T-helper 2 cell treated with Interferon-gamma antibody and Interleukin-4, amounts not matched to agents 100 ng/mL and 5 ng/mL, for 36 hours (primary cell): Measurements from ENCODE around the gene TMTC1. TPM values are rescaled to one million over a fixed set of nuclear protein-coding genes. Genes with fewer than 3 reads are reported as not detected.

Experiments used
- intact Hi-C: fragments of 100-400 bp; cut with micrococcal nuclease; formaldehyde crosslinking; loops from one replicate; pipeline ENCODE4 v1.15.1; 2023
- total RNA-seq: library from RNA; stranded (reverse); gene quantifications from 2 replicates; pipeline ENCODE4 v1.2.3, GENCODE V29; 2022

The TMTC1 gene
- total RNA-seq, 1 donor from 2014 or later = 0.39 TPM

- intact Hi-C loops = no loop called here
Measured at GRCh38 chr12:29544428-29545101, 239.2 kb downstream of the TMTC1 start.

DNA sequence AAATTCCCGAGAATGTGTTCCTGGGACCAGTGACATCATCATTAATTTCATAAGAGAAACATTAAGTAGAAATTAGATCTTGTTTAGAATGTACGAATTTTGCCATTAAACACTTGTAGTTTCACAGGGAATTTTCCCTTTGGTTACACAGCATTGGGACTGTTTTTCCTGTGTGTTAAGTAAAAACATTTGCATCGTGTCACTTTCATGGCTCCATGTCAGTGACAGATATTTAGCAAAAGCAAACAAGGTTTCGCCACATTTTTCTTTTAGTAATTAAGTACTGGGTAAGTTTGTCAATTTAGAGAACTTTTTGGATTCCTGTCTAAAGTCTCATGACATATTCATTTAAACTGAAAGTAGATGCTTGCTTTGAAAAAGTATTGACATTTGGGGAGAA is 240.7 kb downstream of the TMTC1 start:
- intact Hi-C loops = no loop called here

- intact Hi-C loops = no loop called here
Measured at GRCh38 chr12:29537298-29537697, 246.4 kb downstream of the TMTC1 start.

DNA sequence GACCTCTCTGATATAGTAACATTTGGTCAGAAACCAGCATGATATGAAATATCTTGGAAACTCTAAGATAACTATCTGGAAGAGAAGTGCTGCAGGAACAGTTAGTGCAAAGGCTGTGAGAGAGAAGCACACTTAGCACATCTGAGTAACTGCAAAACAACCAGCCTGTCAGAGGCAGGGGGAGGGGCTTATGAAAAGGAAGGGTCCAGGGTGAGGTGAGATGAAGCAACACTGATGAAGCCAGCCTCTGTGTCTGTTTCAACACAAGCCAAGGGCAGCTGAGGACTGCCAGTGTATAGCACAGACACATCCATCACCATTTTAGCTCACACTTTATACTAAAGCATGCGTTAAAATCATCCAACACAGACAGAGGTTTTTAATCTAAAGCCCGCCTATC is 248.8 kb downstream of the TMTC1 start:
- intact Hi-C loops = no loop called here

DNA sequence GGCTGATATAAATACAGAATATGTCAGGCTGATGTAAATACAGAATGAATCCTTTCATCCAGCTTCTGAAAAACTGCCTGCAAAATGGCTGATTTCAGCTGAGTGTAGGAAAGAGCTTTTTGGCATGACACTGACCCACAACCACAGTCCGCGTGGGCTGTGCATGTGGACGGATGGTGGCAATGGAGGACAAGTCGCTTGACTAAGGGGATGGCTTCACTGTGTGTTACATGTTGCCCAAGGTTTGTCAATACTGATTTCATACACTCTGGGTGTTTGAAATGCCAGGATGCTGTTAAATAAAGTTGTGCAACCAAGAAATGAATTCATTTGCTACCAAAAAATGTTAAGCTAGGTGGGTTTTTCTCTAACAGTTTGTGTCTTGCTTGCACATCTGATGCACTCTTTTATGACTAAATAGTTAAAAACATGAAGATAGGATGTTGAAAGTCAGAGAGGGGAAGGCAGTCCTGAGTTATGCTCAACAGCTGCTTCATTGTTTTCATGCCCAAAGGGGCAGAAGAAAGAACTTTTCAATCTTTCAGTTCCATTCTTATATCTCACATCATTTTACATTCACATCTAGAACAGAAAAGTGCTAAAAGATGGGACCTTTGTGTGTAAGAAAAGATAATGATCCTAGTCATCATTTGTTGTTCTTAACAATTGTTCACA is 249.8 kb downstream of the TMTC1 start:
- intact Hi-C loops = no loop called here

- intact Hi-C loops = no loop called here
Measured at GRCh38 chr12:29531471-29531870, 252.3 kb downstream of the TMTC1 start.

- intact Hi-C loops = no loop called here
Measured at GRCh38 chr12:29530436-29530835, 253.3 kb downstream of the TMTC1 start.

DNA sequence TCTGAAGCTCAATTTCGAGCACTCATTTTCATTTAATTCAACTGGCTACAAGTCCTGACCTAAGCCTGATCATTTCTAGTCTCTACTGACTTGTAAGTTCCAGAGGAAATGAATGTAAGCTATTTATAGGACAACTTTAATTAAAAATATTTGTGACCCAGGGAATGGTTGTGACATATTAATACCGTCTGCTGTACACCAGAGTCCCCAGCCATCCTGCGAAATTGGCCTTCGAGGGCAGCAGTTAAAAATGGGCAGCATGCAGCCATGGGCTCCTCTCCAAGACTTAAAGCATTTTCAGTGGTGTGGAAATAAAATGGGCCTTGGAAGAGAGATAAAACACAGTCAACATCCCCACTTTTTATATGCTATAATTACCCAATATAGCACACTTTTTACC is 255.6 kb downstream of the TMTC1 start:
- intact Hi-C loops = no loop called here

DNA sequence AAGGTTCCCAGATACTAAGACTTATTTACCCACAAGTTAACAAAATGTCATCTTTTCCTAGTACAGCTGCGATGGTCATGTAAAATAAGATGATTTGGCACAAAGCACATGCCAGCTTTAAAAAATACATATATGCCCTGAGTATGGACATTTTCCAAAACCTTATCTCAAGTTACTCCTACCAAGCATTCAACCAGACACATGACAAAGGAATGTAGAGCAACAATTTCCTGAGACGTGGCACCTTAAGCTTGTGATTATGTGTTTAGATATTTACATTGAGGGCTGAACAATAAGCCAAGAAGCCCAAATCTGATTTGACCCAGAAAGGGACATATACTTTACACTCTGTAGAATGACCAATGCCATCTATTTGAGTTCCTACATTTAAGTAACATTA is 261.8 kb downstream of the TMTC1 start:
- intact Hi-C loops = no loop called here

DNA sequence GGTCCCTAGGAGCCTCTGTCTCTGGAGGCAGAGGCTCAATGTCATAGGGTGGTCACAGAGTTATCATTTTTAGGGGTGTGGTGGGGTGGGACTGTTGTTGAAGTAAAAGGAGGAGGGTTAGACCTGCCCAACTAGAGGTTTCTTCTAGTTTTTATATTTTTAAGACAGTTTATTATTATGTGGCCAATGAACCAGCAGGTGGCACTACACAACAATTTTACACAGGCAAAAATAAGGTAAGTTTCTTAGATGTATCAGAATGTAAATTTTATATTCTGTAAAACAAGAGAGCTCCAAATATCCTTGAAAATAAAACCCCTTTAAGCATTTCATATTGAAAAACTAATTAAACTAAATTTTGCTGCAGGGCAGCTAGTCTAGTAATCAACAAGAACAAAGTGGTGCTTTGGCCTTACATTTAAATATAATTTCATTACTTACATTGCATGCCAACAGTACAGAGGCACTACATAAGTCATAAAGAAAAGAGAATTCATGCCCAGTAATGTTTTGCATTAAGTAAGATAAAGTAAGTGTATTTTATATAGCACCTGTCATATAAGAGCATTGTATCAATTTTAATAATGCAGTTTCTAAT is 264.1 kb downstream of the TMTC1 start:
- intact Hi-C loops = loop anchor here (1.0 kb wide), 2 partner anchors 1288 to 1325 kb away; no protein-coding TSS in a partner anchor

- intact Hi-C loops = no loop called here
Measured at GRCh38 chr12:29518407-29518806, 265.3 kb downstream of the TMTC1 start.

- intact Hi-C loops = no loop called here
Measured at GRCh38 chr12:29517264-29517663, 266.5 kb downstream of the TMTC1 start.

- intact Hi-C loops = no loop called here
Measured at GRCh38 chr12:29516431-29516875, 267.3 kb downstream of the TMTC1 start.

- intact Hi-C loops = no loop called here
Measured at GRCh38 chr12:29510591-29511185, 273.1 kb downstream of the TMTC1 start.

- intact Hi-C loops = no loop called here
Measured at GRCh38 chr12:29509503-29509902, 274.2 kb downstream of the TMTC1 start.

DNA sequence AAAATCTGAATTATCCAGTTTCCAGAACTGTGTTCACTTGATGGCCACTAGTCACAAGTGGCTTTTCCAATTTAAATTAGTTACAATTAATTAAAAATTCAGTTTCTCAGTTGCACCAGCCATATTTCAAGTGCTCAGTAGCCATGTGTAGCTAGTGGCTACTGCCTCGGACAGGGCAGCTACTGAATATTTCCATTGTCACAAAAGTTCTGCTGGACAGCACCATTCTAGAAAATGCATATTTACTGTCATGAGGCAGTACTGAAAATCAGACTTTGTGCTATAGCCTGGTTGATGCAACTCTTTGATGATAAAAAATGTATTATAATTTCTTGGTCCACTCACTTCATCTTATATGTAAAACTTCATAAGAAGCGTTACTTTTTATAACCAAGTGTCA is 274.8 kb downstream of the TMTC1 start:
- intact Hi-C loops = no loop called here

- intact Hi-C loops = no loop called here
Measured at GRCh38 chr12:29505122-29505521, 278.6 kb downstream of the TMTC1 start.

DNA sequence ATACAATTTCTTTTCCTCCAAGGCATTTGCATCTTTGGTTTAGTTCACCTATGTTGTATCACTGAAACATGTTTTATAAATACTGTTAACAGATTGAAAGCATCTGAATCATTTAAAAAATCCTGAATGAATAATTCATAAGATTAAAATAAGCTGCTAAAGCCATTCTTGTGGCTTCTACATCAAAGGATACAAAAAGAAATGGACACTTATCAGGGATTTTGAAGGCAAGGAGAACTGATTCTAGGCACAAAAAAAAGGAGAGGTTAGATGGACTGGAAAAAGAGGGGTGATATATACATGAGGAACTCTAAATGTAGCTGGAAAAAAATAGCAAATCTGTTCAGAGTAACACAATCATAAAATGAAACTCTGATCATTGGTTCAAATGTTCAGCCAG is 280.5 kb downstream of the TMTC1 start:
- intact Hi-C loops = no loop called here

GRCh38 chr12:29499235-29499634 is 284.5 kb downstream of the TMTC1 start:
- intact Hi-C loops = no loop called here

GRCh38 chr12:29497588-29497987 is 286.2 kb downstream of the TMTC1 start, which contains the start of gene OVCH1:
OVCH1 (minus strand) TSS chr12:29497686; CDS start chr12:29497686, 0 bp downstream.
- intact Hi-C loops = no loop called here

DNA sequence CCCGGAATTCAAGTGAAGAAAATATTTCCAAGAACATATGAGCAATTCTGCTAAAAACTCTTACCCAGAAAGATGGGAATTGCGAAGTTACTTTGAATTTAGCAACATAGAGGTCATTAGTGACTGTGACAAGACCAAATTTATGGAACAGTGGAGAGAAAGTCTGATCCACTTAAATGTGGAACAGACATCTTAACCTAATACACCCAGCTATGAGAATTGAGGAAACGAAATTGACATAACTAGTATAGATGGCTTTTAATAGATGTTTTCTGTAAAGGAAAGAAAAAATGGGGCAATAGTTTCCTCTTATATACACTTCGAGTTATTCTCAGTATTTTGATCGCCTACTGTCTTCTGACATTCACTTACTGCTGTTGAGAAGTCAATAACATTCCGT is 290.9 kb downstream of the TMTC1 start:
- intact Hi-C loops = no loop called here

DNA sequence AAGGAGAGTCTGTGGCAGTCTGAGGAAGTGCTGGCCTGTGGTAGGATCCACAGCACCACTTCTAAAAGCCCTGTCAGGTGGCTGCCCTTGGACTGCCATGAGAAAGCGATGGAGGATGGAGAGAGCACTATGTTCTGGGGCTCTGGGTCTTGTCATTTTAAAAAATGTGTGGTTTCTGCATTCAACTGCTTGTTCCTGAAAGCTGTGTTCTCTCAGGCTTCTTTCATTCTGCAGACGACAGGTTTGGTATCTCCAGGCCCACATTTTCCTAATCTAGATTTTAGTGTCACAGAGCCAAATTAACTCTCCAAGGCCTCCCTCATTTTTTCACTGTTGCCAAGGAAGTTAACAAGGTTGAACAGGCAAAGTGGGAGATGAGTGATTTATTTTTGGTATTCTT is 296.8 kb downstream of the TMTC1 start:
- intact Hi-C loops = no loop called here
